Measurements from ENCODE around the gene GGT1.
"Not testable (repeated sequence)": the region's sequence is repeated elsewhere in the genome, so short reads cannot be mapped to it uniquely, and the experiment has no call there.

DNA sequence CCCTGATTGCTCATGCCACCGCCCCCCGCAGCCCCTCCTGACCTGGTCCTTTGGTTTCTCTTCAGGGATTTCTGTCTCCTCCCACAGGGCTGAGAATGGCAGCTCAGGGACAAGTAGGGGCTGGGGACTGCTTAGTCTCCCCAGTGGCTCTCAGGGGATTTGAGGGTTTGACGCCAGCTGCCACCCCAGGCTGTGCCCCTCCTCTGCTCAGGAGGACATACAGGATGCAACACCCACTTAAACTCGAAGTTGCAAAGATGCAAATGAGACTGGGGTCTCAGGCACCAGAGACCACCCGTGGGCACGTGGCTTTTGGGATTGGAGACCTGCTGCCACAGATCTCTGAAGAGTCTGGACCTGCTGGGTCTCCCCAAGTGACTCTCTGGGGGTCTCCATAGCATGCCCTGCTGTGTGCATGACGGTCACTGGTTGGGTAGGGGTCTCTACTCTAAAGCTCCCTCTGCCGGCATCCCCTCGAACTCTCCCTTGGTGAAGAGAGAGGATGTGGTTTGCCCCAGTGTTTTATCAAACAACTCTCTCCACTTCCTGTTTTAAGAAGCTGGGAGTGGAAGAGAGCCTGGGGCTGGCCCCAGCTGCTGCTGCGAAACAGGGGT lies 31.9 kb downstream of the GGT1 start:
- TF ChIP-seq POLR2A (IDR thresholded peaks at IDR 0.05): not testable (repeated sequence)
- TF ChIP-seq, protein P1, sequence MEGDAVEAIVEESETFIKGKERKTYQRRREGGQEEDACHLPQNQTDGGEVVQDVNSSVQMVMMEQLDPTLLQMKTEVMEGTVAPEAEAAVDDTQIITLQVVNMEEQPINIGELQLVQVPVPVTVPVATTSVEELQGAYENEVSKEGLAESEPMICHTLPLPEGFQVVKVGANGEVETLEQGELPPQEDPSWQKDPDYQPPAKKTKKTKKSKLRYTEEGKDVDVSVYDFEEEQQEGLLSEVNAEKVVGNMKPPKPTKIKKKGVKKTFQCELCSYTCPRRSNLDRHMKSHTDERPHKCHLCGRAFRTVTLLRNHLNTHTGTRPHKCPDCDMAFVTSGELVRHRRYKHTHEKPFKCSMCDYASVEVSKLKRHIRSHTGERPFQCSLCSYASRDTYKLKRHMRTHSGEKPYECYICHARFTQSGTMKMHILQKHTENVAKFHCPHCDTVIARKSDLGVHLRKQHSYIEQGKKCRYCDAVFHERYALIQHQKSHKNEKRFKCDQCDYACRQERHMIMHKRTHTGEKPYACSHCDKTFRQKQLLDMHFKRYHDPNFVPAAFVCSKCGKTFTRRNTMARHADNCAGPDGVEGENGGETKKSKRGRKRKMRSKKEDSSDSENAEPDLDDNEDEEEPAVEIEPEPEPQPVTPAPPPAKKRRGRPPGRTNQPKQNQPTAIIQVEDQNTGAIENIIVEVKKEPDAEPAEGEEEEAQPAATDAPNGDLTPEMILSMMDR (IDR thresholded peaks at IDR 0.05): not testable (repeated sequence)
